Esophagus (tissue), 2 donors: ENCODE measurements around the gene PIP5K1A. TPM values are rescaled to one million over a fixed set of nuclear protein-coding genes. Genes with fewer than 3 reads are reported as not detected.

ENCODE experiments used
- H3K27ac ChIP-seq, 2 donors: one replicate each; pipeline ENCODE4 v1.5.1; 2013; ENCODE audit warnings: low read depth in 2 of 2, mild to moderate bottlenecking in 2 of 2, inconsistent platforms in 1 of 2, low read length in 1 of 2, moderate library complexity in 1 of 2
- H3K27me3 ChIP-seq, 2 donors: one replicate each; pipeline ENCODE4 v1.6.1; 2013; ENCODE audit warnings: low read length in 2 of 2, control low read depth in 1 of 2, mild to moderate bottlenecking in 1 of 2; ENCODE audit not compliant: insufficient read depth in 2 of 2, control insufficient read depth in 1 of 2
- H3K36me3 ChIP-seq, 2 donors: one replicate each; pipeline ENCODE4 v1.6.1; 2013; ENCODE audit warnings: low read length in 1 of 2; ENCODE audit not compliant: control insufficient read depth in 2 of 2, insufficient read depth in 2 of 2
- H3K4me1 ChIP-seq, 2 donors: one replicate each; pipeline ENCODE4 v1.6.1; 2013; ENCODE audit warnings: low read length in 1 of 2; ENCODE audit not compliant: control insufficient read depth in 2 of 2, insufficient read depth in 2 of 2
- H3K4me3 ChIP-seq, 2 donors: one replicate each; pipeline ENCODE4 v1.5.1; 2013; ENCODE audit warnings: low read length in 2 of 2, mild to moderate bottlenecking in 2 of 2, low read depth in 1 of 2, moderate library complexity in 1 of 2
- H3K9me3 ChIP-seq, 2 donors: one replicate each; pipeline ENCODE4 v1.6.1; 2013; ENCODE audit warnings: mild to moderate bottlenecking in 2 of 2, low read depth in 1 of 2, low read length in 1 of 2, moderate library complexity in 1 of 2; ENCODE audit not compliant: control insufficient read depth in 2 of 2, insufficient read depth in 1 of 2
- WGBS, 2 donors: extraction: QIAGEN DNeasy Blood & Tissue Kit; methylation state at CpG; one replicate each; pipeline ENCODE4 v1.1.7; 2013; 5-methylcytosine and 5-hydroxymethylcytosine counted together
- polyA plus RNA-seq, 2 donors: library from polyadenylated mRNA; stranded (reverse); fragments of 200-250 nt; gene quantifications; one replicate each; pipeline ENCODE4 v1.2.3, GENCODE V29; 2013
- donor health status: healthy with polysubstance abuse.
- donor health status: Bipolar disorder and iron deficiency.

Gene PIP5K1A
- polyA plus RNA-seq, 2 donors = 16.4 to 23.2 TPM

DNA sequence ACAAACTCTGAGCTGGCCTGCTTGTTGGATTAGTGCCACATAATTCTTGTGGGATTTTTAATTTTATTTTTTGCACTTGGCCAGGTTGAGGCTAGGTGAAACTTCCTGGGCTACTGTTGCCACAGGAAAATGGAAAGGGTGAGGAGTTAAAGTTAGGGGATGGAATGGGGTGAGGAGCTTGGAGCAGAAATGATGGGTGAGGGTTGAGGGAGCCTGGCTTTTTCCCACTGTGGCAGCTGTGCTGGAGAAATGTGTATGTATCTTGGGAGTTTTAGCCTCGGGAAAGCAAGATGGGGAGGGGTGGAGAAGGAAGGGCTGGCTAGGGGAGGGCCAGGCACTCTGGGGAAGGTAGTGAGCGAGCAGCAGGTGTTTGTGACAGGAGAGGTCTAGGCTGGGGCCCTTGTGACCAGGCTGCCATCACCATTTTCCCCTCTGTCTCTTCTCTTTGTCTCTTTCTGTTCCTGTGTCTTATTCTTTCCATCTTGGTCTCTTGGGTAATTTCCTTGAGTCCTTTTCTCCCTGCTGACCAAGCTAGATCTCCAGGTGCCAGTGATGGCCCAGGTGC is 85.7 kb downstream of the PIP5K1A start:
- Histone ChIP-seq H3K4me3 (peak overlapping the region in 1 of 2 donors; percentile 6), H3K4me1 (peaks cover 0 to 10% of the 10 kb centered on the region in 2 donors), H3K9me3 (no peaks in the 10 kb centered on the region), H3K36me3 (peaks cover 21 to 27% of the 10 kb centered on the region in 2 donors), H3K27ac (peak overlapping the region; percentile 100), H3K27me3 (no peaks in the 10 kb centered on the region)
- 0 to 66% methylated on average over 1 to 2 of the region's 2 CpGs for WGBS, 2 donors

DNA sequence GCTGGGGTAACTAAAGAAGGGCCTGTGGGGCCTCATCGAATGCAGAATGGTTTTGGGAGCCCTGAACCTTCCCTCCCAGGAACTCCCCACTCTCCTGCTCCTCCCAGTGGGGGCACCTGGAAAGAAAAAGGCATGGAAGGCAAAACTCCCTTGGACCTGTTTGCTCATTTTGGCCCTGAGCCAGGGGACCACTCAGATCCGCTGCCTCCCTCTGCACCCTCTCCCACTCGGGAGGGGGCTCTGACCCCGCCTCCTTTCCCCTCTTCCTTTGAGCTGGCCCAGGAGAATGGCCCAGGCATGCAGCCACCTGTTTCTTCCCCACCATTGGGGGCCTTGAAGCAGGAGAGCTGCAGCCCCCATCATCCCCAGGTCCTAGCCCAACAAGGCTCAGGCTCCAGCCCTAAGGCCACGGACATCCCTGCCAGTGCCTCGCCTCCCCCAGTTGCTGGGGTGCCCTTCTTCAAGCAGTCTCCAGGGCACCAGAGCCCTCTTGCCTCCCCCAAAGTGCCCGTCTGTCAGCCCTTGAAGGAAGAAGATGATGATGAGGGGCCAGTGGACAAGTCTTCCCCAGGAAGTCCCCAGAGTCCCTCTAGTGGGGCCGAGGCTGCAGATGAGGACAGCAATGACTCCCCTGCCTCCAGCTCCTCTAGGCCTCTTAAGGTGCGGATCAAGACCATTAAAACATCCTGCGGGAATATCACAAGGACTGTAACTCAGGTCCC is 88.4 kb downstream of the PIP5K1A start:
- Histone ChIP-seq H3K4me3 (no peak overlapping the region), H3K9me3 (no peaks in the 10 kb centered on the region), H3K36me3 (peaks cover 35 to 47% of the 10 kb centered on the region in 2 donors), H3K4me1 (peaks cover 0 to 10% of the 10 kb centered on the region in 2 donors), H3K27me3 (no peaks in the 10 kb centered on the region), H3K27ac (no peak overlapping the region)
- 85 to 88% methylated on average over 10 of the region's 10 CpGs for WGBS, 2 donors

DNA sequence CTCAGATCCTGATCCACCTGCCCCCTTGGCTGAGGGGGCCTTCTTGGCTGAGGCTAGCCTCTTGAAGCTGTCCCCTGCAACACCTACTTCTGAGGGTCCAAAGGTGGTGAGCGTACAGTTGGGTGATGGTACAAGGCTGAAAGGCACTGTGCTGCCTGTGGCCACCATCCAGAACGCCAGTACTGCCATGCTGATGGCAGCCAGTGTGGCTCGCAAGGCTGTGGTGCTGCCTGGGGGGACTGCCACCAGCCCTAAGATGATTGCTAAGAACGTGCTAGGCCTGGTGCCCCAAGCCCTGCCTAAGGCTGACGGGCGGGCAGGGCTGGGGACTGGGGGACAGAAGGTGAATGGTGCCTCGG is 89.0 kb downstream of the PIP5K1A start:
- Histone ChIP-seq H3K36me3 (peaks cover 35 to 47% of the 10 kb centered on the region in 2 donors), H3K9me3 (no peaks in the 10 kb centered on the region), H3K4me1 (peaks cover 0 to 10% of the 10 kb centered on the region in 2 donors), H3K4me3 (no peak overlapping the region), H3K27me3 (no peaks in the 10 kb centered on the region), H3K27ac (no peak overlapping the region)
- 84 to 87% methylated on average over 7 of the region's 7 CpGs for WGBS, 2 donors

DNA sequence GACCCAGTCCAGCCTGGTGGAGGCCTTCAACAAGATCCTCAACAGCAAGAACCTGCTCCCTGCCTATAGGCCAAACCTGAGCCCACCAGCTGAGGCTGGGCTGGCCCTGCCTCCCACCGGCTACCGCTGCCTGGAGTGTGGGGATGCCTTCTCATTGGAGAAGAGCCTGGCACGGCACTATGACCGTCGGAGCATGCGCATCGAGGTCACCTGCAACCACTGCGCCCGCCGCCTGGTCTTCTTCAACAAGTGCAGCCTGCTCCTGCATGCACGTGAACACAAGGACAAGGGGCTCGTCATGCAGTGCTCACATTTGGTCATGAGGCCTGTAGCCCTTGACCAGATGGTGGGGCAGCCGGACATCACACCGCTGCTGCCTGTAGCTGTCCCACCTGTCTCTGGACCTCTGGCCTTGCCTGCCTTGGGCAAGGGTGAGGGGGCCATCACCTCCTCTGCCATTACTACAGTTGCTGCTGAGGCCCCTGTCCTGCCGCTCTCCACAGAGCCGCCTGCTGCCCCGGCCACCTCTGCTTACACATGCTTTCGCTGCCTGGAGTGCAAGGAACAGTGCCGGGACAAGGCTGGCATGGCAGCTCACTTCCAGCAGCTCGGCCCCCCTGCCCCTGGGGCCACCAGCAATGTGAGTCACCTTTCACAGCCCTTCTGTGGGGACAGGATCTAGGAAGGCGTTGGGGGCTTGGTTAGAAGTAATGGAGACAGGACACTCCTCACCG is 89.6 kb downstream of the PIP5K1A start:
- H3K36me3 ChIP-seq = peaks cover 40 to 52% of the 10 kb centered on the region in 2 donors
- H3K27me3 ChIP-seq = no peaks in the 10 kb centered on the region

DNA sequence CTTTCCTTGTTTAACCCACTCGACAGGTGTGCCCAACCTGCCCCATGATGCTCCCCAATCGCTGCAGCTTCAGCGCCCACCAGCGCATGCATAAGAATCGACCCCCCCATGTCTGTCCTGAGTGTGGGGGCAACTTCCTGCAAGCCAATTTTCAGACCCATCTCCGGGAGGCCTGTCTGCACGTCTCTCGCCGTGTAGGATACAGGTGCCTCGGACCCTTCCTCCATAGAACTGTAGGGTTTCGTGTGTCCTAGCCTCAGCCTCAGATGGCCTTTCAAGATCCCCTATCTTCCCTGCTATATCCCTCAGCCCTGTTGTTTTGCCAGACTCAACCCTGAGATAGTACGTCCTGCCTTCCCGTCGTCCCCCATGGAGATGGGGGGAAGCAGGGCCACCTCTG is 90.2 kb downstream of the PIP5K1A start:
- H3K36me3 ChIP-seq = peaks cover 45 to 56% of the 10 kb centered on the region in 2 donors
- no peak overlapping the region for H3K27ac ChIP-seq
- 85 to 87% methylated on average over 14 of the region's 14 CpGs for WGBS, 2 donors
- H3K9me3 ChIP-seq = no peaks in the 10 kb centered on the region
- H3K4me1 ChIP-seq = peaks cover 0 to 7% of the 10 kb centered on the region in 2 donors
- no peaks in the 10 kb centered on the region for H3K27me3 ChIP-seq
- no peak overlapping the region for H3K4me3 ChIP-seq

More for the DNA sequence above, 89.6 kb downstream of the PIP5K1A start:
- no peak overlapping the region for H3K4me3 ChIP-seq
- WGBS, 2 donors = 91 to 94% methylated on average over 22 of the region's 22 CpGs
- no peak overlapping the region for H3K27ac ChIP-seq
- H3K9me3 ChIP-seq = no peaks in the 10 kb centered on the region
- H3K4me1 ChIP-seq = peaks cover 0 to 10% of the 10 kb centered on the region in 2 donors

DNA sequence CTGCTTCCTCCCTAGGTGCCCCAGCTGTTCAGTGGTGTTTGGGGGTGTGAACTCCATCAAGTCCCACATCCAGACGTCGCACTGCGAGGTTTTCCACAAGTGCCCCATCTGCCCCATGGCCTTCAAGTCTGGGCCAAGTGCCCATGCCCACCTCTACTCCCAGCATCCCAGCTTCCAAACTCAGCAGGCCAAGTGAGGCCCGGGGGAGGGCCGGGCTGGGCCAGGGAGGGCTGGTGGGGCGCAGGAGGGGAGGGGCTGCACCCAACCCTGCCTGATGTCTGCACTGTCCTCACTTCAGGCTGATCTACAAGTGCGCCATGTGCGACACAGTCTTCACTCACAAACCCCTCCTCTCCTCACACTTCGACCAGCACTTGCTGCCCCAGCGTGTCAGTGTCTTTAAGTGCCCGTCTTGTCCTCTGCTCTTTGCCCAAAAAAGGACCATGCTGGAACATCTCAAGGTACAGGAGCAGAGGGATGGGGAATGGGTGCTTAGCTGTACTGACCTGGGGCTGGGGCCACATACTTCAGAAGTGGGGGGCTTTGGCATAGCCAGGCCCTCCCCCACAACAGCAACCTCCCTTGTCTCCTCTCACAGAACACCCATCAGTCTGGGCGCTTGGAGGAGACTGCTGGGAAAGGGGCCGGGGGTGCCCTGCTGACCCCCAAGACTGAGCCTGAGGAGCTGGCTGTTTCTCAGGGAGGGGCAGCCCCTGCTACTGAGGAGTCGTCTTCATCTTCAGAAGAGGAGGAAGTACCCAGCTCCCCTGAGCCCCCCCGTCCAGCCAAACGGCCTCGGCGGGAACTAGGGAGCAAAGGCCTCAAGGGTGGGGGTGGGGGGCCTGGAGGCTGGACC is 91.0 kb downstream of the PIP5K1A start:
- Histone ChIP-seq H3K36me3 (peaks cover 52 to 64% of the 10 kb centered on the region in 2 donors), H3K9me3 (no peaks in the 10 kb centered on the region), H3K4me3 (no peak overlapping the region), H3K4me1 (no peaks in the 10 kb centered on the region), H3K27ac (no peak overlapping the region), H3K27me3 (no peaks in the 10 kb centered on the region)
- WGBS, 2 donors = 78 to 79% methylated on average over 18 of the region's 18 CpGs

DNA sequence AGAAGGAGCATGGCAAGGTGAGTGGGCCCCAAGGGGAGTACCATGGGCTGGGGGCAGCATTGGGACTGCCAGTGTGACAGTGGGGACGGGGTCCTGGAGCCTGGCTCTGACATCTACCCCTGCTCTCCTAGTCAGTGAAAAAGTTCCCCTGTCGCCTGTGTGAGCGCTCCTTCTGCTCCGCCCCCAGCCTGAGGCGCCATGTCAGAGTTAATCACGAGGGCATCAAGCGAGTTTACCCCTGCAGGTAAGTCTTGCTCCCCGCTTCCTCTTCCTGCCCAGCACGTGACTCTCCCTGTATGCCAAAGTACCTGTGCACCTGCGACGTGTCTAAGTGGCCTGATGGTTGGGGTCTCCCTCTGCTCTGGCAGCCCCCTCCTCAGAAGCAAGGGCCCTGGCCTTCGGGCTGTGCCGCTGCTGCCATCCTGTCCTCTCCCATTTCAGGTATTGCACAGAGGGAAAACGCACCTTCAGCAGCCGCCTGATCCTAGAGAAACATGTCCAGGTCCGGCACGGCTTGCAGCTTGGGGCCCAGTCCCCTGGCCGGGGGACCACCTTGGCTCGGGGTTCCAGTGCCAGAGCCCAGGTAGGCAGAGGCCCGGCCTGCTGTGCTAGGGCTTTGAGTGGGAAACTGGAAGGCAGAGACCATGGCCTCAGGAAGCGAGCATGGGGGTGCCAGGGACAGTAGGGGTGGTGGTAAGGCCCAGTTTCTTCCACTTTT is 91.8 kb downstream of the PIP5K1A start:
- Histone ChIP-seq H3K9me3 (no peaks in the 10 kb centered on the region), H3K4me1 (no peaks in the 10 kb centered on the region), H3K27me3 (no peaks in the 10 kb centered on the region), H3K27ac (no peak overlapping the region), H3K36me3 (peaks cover 56 to 70% of the 10 kb centered on the region in 2 donors), H3K4me3 (no peak overlapping the region)
- WGBS, 2 donors = 78 to 82% methylated on average over 21 of the region's 21 CpGs

DNA sequence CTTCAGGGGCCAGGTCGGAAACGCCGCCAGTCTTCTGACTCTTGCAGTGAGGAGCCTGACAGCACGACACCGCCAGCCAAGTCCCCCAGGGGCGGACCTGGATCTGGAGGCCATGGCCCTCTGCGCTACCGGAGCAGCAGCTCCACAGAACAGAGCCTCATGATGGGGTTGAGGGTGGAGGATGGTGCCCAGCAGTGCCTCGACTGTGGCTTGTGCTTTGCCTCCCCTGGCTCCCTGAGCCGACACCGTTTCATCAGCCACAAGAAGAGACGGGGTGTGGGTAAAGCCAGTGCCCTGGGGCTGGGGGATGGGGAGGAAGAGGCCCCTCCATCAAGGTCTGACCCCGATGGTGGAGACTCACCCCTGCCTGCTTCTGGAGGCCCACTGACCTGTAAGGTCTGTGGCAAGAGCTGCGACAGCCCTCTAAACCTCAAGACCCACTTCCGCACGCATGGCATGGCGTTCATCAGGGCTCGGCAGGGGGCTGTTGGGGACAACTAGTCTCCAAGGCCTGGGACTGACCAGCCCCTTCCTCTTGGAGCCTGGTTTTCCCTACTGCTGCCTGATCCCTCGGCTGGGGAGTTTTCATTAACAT is 92.5 kb downstream of the PIP5K1A start:
- H3K27me3 ChIP-seq = no peaks in the 10 kb centered on the region
- H3K9me3 ChIP-seq = no peaks in the 10 kb centered on the region
- no peak overlapping the region for H3K4me3 ChIP-seq
- H3K36me3 ChIP-seq = peaks cover 57 to 73% of the 10 kb centered on the region in 2 donors
- H3K4me1 ChIP-seq = no peaks in the 10 kb centered on the region
- 80 to 83% methylated on average over 19 of the region's 19 CpGs for WGBS, 2 donors
- no peak overlapping the region for H3K27ac ChIP-seq
